Islet of Langerhans (tissue), 1 donor: ENCODE data around the gene PDE6G.

ENCODE experiments used
- FAIRE-seq: peaks from one replicate; lab custom pipeline; 2011; peaks lifted over from hg19 to GRCh38; lab: Jason Lieb, UNC

PDE6G gene

GRCh38 chr17:81660441-81660840 lies 4.1 kb upstream of the PDE6G start:
- FAIRE-seq, result no peak

- no peak for FAIRE-seq
Observed at GRCh38 chr17:81659038-81659437, 2.7 kb upstream of the PDE6G start.

- no peak for FAIRE-seq
Observed at GRCh38 chr17:81656835-81657234, 493 bp upstream of the PDE6G start.

- FAIRE-seq, result no peak
Observed at GRCh38 chr17:81655378-81656117, 794 bp downstream of the PDE6G start.

- FAIRE-seq, result no peak
Observed at GRCh38 chr17:81652906-81653771, 3.2 kb downstream of the PDE6G start.

- no peak for FAIRE-seq
Observed at GRCh38 chr17:81651692-81652091, 4.7 kb downstream of the PDE6G start.

GRCh38 chr17:81650951-81651350 lies 5.4 kb downstream of the PDE6G start:
- FAIRE-seq, result no peak

- no peak for FAIRE-seq
Observed at GRCh38 chr17:81648707-81649085, 7.6 kb downstream of the PDE6G start.

GRCh38 chr17:81648013-81648706 lies 8.2 kb downstream of the PDE6G start:
- no peak for FAIRE-seq

- no peak for FAIRE-seq
Observed at GRCh38 chr17:81647640-81648012, 8.7 kb downstream of the PDE6G start.

- FAIRE-seq, result no peak
Observed at GRCh38 chr17:81646869-81647600, 9.3 kb downstream of the PDE6G start.

- no peak for FAIRE-seq
Observed at GRCh38 chr17:81644976-81645952, 11.1 kb downstream of the PDE6G start.

- FAIRE-seq, result no peak
Observed at GRCh38 chr17:81644496-81644895, 11.8 kb downstream of the PDE6G start.

GRCh38 chr17:81641825-81642489 lies 14.4 kb downstream of the PDE6G start:
- no peak for FAIRE-seq

- no peak for FAIRE-seq
Observed at GRCh38 chr17:81640011-81640410, 16.3 kb downstream of the PDE6G start.

- no peak for FAIRE-seq
Observed at GRCh38 chr17:81638683-81639082, 17.7 kb downstream of the PDE6G start.

- no peak for FAIRE-seq
Observed at GRCh38 chr17:81636505-81637288, 19.6 kb downstream of the PDE6G start, which contains the start of the genes NPLOC4 and TSPAN10. NPLOC4 (minus strand) TSS chr17:81637112; CDS start chr17:81636930, 182 bp downstream. TSPAN10 (plus strand) TSS chr17:81637196; CDS start chr17:81642413, 5,217 bp downstream.

- no peak for FAIRE-seq
Observed at GRCh38 chr17:81635973-81636504, 20.3 kb downstream of the PDE6G start.

- no peak for FAIRE-seq
Observed at GRCh38 chr17:81635431-81635830, 20.9 kb downstream of the PDE6G start.
